DND-41 (cell line): ENCODE results near the gene SPNS2.

Source experiments
- ATAC-seq: fragments of 200-7000 bp; cut with Tn5 transposase; 3 replicates; pipeline ENCODE4 v1.9.1; 2021; ENCODE audit warnings: low read depth; ENCODE audit not compliant: insufficient read depth
- DNase-seq: peaks from one replicate; pipeline ENCODE4 v3.0.0-alpha.2; 2020
- H2AFZ ChIP-seq: 2 replicates; pipeline ENCODE4 v1.6.0; 2012; ENCODE audit warnings: low read depth, low read length
- H3K27ac ChIP-seq: 2 replicates; pipeline ENCODE4 v1.5.1; 2012; ENCODE audit warnings: low read length, inconsistent platforms
- H3K27me3 ChIP-seq: fragments of 200-600 bp; sonication (generic); 2 replicates; pipeline ENCODE4 v1.6.0; 2012; ENCODE audit warnings: low read length, mild to moderate bottlenecking, inconsistent platforms; ENCODE audit not compliant: insufficient read depth, poor library complexity
- H3K36me3 ChIP-seq: 2 replicates; pipeline ENCODE4 v1.5.1; 2012; ENCODE audit warnings: low read length, inconsistent platforms; ENCODE audit not compliant: insufficient read depth
- H3K4me1 ChIP-seq: 2 replicates; pipeline ENCODE4 v1.5.1; 2012; ENCODE audit warnings: mild to moderate bottlenecking, low read length; ENCODE audit not compliant: insufficient read depth
- H3K4me2 ChIP-seq: 2 replicates; pipeline ENCODE4 v1.6.0; 2012; ENCODE audit warnings: mild to moderate bottlenecking, moderate library complexity, low read length, inconsistent platforms; ENCODE audit not compliant: insufficient read depth
- H3K4me3 ChIP-seq, 2 experiments: fragments of 200-600 bp in 1 of 2; shearing (Covaris generic) in 1 of 2; 2 replicates each; pipeline ENCODE4 v1.5.1; 2012 to 2016; ENCODE audit warnings: inconsistent platforms in 2 of 2, low read length in 2 of 2, mild to moderate bottlenecking in 2 of 2, low read depth in 1 of 2, moderate library complexity in 1 of 2
- H3K79me2 ChIP-seq: 2 replicates; pipeline ENCODE4 v1.6.0; 2012; ENCODE audit warnings: low read length, inconsistent platforms; ENCODE audit not compliant: insufficient read depth
- H3K9ac ChIP-seq: 2 replicates; pipeline ENCODE4 v1.6.0; 2012; ENCODE audit warnings: low read depth, mild to moderate bottlenecking, inconsistent platforms, low read length, moderate library complexity
- H3K9me3 ChIP-seq: 2 replicates; pipeline ENCODE4 v1.5.1; 2012; ENCODE audit warnings: low read length, moderate library complexity, mild to moderate bottlenecking, inconsistent platforms; ENCODE audit not compliant: insufficient read depth, severe bottlenecking
- H4K20me1 ChIP-seq: 2 replicates; pipeline ENCODE4 v1.6.0; 2012; ENCODE audit warnings: low read length; ENCODE audit not compliant: insufficient read depth
- CTCF ChIP-seq: IDR thresholded peaks from 2 replicates; pipeline ENCODE4 v1.5.1; 2012; ENCODE audit warnings: borderline replicate concordance, low read length, moderate library complexity, mild to moderate bottlenecking; ENCODE audit not compliant: poor library complexity, severe bottlenecking; ENCODE audit errors: extremely low read depth
- EZH2 ChIP-seq: IDR thresholded peaks from 3 replicates; pipeline ENCODE4 v1.6.1; 2012; ENCODE audit warnings: borderline replicate concordance, low read depth, mild to moderate bottlenecking, moderate library complexity, low read length, inconsistent platforms; ENCODE audit not compliant: severe bottlenecking

Gene SPNS2

DNA sequence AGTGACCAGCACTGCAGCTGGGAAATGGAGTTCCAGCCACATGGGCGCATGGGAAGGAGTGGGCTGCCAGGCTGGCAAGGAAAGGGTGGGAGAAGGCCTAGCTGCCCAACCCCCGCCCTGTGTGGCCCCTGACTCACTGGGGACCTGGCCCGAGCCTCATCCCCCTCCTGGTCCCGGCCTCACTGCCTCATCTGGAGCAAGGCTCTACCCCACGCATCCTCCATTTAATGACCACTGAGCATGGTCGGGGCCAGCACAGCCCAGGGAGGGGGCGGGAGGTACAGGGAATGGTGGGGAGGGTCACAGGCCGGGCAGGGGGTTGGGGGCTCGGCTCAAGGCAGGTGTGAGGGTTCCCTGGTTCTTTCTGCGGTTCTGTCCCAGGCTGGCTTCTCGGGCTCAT is 16.1 kb downstream of the SPNS2 start:
- no peak overlapping the region for H3K4me2 ChIP-seq
- no peaks in the 10 kb centered on the region for H3K79me2 ChIP-seq
- no peaks in the 10 kb centered on the region for H3K9me3 ChIP-seq
- H3K36me3 ChIP-seq: no peaks in the 10 kb centered on the region
- H3K4me1 ChIP-seq: no peaks in the 10 kb centered on the region
- H2AFZ ChIP-seq: no peak overlapping the region
- TF ChIP-seq CTCF (no peak), EZH2 (no peak)
- no peak overlapping the region for H3K4me3 ChIP-seq
- no peak overlapping the region for H3K27ac ChIP-seq
- DNase-seq: no peak
- peaks cover 3% of the 10 kb centered on the region; the same call in 1 of the 2 replicates for H4K20me1 ChIP-seq
- H3K9ac ChIP-seq: no peak overlapping the region
- ATAC-seq: no peak
- no peaks in the 10 kb centered on the region for H3K27me3 ChIP-seq

DNA sequence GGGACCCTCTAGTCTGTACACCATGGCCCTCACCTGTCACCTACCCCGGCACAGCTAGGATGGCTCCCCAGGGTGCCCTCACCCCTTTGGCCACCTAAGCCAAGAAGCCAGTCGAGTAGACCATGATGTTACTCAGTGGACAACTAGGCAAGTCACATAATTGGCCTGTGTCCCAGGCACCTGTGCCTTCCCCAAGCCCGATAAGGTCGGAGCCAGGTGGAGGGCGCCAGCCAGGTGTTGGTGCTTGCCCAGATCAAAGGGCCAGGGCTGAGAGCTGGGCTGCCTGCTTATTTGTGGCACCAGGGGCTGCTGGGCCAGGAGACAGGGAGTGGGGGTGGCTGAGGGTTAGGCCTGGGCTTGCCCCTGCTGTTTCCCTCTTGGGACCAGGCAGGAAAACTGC is 16.8 kb downstream of the SPNS2 start:
- Histone ChIP-seq H3K36me3 (no peaks in the 10 kb centered on the region), H3K27ac (no peak overlapping the region), H3K9ac (no peak overlapping the region), H3K79me2 (no peaks in the 10 kb centered on the region), H2AFZ (no peak overlapping the region), H3K4me3 (no peak overlapping the region), H3K9me3 (no peaks in the 10 kb centered on the region), H3K4me2 (no peak overlapping the region), H4K20me1 (peaks cover 3% of the 10 kb centered on the region; the same call in 1 of the 2 replicates), H3K4me1 (no peaks in the 10 kb centered on the region), H3K27me3 (no peaks in the 10 kb centered on the region)
- DNase-seq (no peak), ATAC-seq (no peak)
- no peak for TF ChIP-seq EZH2

DNA sequence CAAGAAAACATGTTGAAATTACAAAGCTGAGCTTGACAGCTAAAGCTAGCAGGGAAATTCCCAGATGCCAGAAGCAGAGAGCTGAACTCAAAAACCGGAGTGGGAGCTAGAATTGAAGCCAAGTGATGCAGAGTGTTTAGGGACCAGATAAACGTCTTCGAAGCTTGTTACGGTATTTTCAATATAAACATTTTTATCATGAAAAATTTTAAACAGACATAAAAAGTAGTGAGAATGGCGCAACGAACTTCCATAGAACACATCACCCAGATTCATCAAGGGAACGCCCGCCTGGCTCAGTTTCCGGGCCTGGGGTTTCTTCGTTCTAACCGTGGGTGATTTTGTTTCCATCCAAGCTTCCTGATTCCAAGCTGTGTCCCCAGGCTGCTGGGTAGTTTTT is 18.1 kb downstream of the SPNS2 start:
- Histone ChIP-seq H3K27ac (no peak overlapping the region), H3K9ac (no peak overlapping the region), H3K4me2 (no peak overlapping the region), H2AFZ (no peak overlapping the region), H3K79me2 (no peaks in the 10 kb centered on the region), H3K36me3 (no peaks in the 10 kb centered on the region), H3K4me1 (no peaks in the 10 kb centered on the region), H3K4me3 (no peak overlapping the region), H4K20me1 (no peaks in the 10 kb centered on the region; the same call in 1 of the 2 replicates), H3K9me3 (no peaks in the 10 kb centered on the region), H3K27me3 (no peaks in the 10 kb centered on the region)
- DNase-seq: no peak
- no peak for ATAC-seq
- no peak for TF ChIP-seq CTCF
- TF ChIP-seq EZH2: no peak

DNA sequence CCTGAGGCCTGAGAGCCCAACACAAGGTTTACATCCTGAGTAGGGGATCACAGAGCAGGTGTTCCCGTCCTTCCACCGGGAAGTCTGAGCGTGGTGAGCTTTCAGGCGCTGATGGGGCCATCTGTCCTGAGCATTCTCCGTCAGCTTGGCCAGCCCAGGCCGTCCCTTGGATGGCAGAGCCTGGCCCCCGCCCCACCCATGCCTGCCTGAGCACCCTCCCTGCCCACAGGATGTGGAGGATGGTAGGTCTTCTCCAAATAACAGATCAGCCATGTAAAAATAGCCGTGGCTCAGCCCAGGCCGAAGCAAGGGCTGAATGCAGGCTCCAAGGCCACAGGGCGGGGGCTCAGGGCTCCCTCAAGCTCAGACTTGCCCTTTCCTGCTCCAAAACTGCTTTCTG is 20.2 kb downstream of the SPNS2 start:
- no peaks in the 10 kb centered on the region; the same call in 1 of the 2 replicates for H4K20me1 ChIP-seq
- no peaks in the 10 kb centered on the region for H3K27me3 ChIP-seq
- no peak overlapping the region for H3K4me2 ChIP-seq
- no peaks in the 10 kb centered on the region for H3K79me2 ChIP-seq
- TF ChIP-seq CTCF (no peak), EZH2 (no peak)
- H3K27ac ChIP-seq: no peak overlapping the region
- no peak overlapping the region for H3K9ac ChIP-seq
- no peaks in the 10 kb centered on the region for H3K36me3 ChIP-seq
- no peaks in the 10 kb centered on the region for H3K4me1 ChIP-seq
- DNase-seq (no peak), ATAC-seq (no peak)
- no peak overlapping the region for H2AFZ ChIP-seq
- H3K9me3 ChIP-seq: no peaks in the 10 kb centered on the region
- H3K4me3 ChIP-seq: no peak overlapping the region
